A549 (cell line): ENCODE results near the gene CFAP410.

ENCODE experiments used
- CTCF ChIP-seq: fragments of >200 bp; sonication (Bioruptor Twin); formaldehyde crosslinking; IDR thresholded peaks from 3 replicates; pipeline ENCODE4 v1.5.1; 2016
- EP300 ChIP-seq, 2 experiments: fragments of >200 bp; sonication (Bioruptor Twin); formaldehyde crosslinking; IDR thresholded peaks; 2 replicates in 1 of 2; 3 replicates in 1 of 2; pipeline ENCODE4 v1.6.1; 2016 to 2017
- MAX ChIP-seq: IDR thresholded peaks from 2 replicates; pipeline ENCODE4 v1.6.1; 2012
- POLR2A ChIP-seq: IDR thresholded peaks from 2 replicates; pipeline ENCODE4 v1.6.1; 2012; ENCODE audit warnings: mild to moderate bottlenecking, low read length

GRCh38 chr21:44312716-44313115 is 26.5 kb downstream of the CFAP410 start:
- TF ChIP-seq EP300 (IDR thresholded peaks at IDR 0.05) (no peak), CTCF (no peak), POLR2A (no peak), MAX (no peak)
